C4-2B (cell line): Measurements from ENCODE around the gene TMEM201.

Experiments used
- CTCF ChIP-seq: fragments of 450-650 bp; conservative IDR thresholded peaks from 2 replicates; pipeline ENCODE4 v1.5.1; 2017; ENCODE audit warnings: mild to moderate bottlenecking
- ZFX ChIP-seq: fragments of 450-650 bp; IDR thresholded peaks from 2 replicates; pipeline ENCODE4 v1.6.1; 2017

GRCh38 chr1:9590201-9590600 lies 1.5 kb downstream of the TMEM201 start:
- TF ChIP-seq CTCF (no peak), ZFX (no peak)
